Astrocyte of the hippocampus (primary cell): ENCODE data around the gene ACBD6.
A peak's percentile ranks its signal among the peaks of the same experiment; 100 is the strongest.

Experiments
- DNase-seq: peaks from one replicate; pipeline ENCODE4 v3.0.0; 2011; ENCODE audit warnings: low read depth, low spot score

The ACBD6 gene

DNA sequence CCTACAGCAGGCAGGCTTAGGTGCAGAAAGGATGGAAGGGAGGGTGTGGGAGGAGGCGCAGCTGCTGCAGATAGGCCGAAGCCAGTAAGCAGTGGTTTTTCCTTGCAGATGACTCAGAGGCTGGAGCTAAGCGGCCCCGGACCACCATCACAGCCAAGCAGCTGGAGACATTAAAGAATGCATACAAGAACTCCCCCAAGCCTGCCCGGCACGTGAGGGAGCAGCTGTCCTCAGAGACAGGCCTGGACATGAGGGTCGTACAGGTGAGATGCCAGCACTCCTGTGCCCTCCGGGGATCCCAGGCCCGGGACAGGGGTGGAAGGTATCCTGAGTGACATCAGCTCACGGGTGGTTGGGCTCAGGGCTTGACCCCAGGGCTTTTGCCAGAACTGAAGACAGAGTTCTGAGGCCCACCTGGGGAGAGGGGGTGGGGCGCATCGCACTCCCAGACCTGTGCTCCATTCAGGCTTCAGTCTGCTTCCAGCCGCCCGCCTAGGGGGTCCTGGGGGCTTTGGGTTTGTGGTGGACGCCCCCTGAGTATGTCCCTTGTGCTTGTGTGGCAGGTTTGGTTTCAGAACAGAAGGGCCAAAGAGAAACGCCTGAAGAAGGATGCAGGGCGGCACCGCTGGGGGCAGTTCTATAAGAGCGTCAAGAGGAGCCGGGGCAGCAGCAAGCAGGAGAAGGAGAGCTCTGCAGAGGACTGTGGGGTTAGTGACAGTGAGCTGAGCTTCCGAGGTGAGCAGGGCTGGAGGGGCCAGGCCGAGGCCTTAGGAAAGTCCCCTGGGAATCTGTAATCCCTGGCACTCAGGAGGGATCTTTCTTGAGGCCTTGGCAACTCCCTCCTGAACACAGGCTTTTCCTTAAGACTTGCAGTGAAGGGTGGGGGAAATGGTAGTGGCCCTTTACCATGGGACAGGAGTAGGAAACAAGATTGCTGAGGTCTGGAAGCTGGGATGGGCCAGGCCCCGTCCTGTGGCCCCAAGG lies 230.8 kb downstream of the ACBD6 start:
- DNase-seq = peak; percentile 76

DNA sequence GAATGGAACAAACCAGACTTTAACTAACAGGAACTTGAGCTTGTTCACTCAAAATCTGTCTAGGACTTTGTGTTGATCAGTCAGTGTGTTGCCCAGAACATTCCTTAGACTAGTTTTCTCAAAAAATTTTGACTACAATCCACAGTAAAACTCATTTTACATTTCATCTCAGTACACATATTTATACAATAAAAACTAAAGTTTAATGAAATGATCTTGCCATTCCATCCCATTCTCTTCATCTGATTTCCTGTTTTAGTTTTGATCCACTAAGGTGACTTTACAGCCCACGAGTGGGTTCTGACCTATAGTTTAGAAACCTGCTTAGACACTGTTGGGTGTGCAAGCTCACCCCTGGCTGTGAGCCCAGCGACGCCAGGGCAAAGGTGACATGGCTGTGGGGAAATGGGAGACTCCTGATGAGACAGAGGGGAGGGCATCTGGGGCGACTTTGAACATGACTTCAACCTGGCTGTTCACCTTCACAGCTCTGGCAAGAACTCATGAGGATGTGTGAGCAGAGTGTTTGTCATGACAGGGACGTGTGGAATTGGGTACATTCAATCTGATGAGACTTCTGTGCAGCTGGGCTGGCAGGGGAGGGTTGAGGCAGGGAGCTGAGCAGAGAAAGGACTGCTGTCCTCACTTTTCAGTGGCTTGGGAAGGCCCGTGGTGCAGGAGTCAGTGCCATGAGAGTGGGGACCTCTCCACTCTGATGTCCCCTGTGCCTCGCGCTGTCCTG lies 231.7 kb downstream of the ACBD6 start:
- DNase-seq = no peak

DNA sequence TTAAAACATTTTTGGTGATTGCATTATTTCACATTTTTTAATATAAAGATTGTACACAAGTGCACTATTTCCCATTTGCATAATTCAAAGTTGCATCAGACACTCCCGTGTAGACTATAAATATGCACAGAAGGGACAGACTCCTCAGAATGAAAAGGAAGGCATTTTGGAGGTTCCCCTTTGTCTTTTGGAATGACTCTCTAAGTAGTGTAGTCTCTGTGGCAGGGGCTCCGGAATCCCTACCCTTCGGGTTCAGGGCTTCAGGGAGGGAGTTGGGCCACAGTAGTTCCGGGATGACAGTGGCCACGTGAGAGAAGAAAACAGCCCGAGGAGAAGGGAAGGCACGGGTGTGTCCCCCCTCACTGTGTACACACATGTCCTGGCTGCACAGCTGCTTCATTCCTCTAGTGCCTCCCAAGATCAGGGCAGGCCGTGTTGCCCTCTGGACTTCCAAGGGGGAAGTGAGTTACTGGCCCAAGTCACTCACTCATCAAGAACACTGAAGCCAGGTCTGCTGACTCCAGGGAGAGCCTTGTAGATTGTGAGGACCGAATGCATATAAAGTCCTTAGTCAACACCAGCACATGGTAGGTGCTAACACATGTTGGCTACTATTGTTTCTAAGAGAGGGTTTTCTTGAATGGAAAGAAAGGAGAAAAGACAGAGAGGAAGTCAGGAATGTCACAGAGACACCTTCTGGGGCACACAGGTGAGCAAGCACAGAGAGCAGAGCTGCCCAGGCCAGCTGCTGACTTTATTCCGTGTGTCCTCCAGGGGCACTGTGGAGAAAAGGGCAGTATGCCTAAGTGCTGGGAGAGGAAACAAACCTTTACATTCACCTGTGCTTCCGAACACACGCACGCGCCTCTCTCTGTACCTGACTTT lies 232.5 kb downstream of the ACBD6 start:
- no peak for DNase-seq

DNA sequence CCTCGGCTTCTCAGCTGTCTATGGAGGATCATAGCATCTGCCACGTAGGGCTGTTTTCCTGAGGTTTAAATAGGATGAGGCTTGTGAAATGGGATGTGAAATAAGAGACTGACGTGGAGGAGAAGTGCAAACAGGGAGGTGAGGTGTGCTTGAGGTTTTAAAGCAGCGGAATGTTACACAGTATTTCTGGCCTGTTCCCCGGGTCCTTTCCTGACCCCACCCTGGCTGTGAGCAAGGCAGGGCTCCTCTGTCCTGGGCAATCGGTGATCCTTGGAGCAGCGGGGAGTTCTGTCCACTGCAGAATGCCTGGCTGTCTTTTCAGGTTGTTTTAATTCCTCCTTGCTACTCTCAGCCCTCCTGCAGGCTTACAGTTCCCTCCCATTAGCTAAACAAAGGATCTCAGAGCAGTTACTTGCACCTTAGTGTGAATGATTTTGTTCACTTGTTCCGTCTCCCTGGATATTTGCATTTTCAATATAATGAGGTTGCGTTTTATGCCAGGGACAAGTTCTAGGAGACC lies 233.8 kb downstream of the ACBD6 start:
- DNase-seq = no peak

DNA sequence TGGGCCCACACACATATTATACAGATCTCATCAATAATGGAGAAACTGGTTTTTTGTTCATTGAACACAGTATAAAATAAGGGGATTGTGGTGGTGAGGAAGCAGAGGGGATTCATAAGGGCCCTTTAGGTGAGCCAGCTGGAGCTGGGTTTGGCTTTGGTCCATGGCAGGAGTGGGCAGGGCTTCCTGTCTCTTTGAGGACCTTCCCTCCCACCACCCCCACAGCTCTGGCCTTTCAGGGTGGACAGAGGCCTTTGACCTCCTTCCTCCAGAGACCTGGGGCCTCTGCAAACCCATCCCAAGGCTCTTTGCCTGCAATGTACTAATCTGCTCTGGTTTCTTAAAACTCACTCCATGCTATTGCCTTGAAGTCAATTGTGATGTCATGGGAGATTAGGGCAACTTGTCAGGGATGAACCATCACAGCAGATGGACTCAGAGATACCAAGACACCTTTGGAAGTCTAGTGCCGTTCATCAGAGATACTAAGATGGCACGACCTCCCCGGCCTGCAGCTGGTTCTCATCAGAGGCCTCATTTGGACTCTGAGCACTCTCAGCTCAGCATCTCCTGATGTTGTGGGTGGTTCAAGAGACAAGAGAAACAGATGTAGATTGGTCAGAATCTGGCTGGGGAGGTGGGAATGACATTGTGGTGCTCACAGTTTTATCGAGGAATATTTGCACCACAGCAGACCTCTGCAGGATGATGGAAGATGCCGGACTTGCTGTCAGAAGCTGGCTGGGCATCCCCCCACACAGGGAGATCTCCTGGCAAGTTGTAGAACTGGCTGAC lies 234.4 kb downstream of the ACBD6 start:
- no peak for DNase-seq

DNA sequence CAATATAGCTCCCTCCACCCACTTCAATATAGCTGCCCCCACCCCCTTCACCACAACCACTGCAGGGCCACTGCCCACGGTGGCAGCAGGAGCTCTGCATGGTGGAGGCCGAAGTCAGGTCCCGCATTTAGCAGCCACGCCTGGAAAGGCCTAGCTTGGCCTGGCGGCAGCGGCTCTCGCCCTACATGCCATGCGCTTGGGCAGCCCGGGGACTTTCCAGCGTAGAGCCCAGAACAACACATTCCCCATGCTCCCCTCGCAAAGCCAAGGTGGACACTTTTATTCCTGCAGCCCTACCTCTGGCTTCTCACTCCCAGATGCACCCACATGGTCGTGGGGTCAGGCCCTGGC lies 235.2 kb downstream of the ACBD6 start:
- DNase-seq = no peak

DNA sequence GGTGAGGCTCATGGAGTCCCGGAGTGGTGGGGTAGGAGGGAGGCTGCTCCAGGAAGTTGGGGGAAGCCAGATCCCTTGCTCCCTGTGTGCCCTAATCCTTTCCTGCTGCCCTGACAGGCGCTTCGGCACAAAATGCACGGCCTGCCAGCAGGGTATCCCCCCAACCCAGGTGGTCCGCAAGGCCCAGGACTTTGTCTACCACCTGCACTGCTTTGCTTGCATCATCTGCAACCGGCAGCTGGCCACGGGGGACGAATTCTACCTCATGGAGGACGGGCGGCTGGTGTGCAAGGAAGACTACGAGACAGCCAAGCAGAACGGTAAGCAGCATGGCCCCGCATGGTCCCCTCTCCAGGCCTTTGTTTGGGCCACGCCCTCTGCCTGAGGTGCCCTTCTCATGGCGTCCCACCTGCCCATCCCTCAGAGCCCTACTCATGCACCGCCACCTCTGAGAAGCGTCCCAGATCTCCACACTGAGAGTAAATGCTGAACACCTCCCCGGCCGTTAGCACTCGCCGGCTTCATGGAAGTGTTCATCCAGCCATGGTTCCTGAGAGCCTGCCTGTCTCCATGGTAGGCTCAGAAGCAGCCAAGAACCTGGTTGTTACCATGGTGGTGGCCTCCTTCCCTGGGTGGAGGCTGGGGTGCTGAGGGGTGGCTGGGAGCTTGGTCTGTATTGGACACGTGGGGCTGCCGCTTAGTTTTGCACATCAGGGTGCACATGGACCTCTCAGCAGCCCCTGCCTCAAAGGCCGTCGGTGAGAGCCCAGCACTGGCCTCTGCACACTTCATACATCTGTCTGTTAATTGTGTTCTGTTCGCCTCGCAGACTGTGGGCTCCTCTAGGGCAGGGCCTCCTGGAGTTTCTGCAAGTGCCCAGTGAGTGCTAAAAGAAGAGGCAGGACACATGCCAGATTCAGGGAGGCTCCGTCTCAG lies 235.8 kb downstream of the ACBD6 start:
- DNase-seq = no peak

DNA sequence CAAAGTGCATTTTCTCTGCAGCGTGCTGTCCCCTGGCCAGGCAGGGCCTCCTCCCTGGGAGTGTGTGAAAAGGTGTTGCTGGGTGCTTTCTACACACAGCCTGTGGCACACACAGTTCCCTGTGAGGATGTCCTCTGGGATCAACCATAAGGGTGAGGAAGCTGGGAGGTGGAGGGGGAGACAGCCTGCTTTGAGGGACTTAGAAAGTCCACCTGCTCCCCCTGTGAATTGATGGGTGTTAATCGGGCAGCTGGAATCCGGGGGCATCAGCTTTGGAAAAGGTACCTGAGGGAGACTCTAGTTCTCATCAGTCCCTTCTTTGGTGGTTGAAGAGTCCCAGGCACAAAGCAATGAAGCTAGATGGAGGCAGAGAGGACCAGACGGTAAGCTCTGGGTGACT lies 236.5 kb downstream of the ACBD6 start:
- DNase-seq = no peak

DNA sequence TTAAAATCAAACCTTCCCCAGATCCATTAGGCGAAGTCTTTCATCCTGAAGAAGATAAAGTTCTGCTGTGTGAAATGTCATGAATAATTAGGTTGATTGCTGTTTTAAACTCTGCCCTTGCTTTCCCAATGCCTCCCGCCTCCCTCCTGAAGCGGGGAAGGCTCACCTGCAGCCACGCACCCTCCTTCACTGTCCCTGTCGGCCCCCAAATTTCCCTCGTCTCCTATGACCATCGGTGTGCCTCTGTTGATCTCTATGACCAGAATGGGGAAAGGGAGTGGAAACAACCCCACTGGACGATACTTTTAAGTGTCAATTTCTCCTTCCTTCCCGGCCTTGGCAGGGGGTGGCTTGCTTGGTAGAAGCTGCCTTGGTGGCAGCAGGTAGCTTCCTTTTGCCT lies 237.2 kb downstream of the ACBD6 start:
- no peak for DNase-seq

DNA sequence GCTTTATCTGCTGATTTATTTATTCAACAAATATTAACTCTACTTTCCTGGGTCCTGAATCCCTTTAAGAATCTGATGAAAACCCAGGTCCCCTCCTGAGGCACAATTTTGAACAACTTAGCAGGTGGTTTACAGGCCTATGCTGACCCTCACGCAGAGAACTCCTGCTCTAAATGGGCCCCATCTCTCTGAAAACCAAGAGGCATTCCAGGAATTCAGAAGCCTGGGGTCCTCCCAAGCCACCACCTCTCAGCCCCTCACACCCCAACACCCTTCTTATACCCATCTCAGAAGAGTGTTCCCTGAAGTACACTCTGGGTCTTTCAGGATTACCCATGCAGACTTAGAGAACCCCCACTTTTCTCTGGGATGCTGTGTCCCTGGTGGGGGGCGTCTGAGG lies 237.8 kb downstream of the ACBD6 start:
- no peak for DNase-seq

DNA sequence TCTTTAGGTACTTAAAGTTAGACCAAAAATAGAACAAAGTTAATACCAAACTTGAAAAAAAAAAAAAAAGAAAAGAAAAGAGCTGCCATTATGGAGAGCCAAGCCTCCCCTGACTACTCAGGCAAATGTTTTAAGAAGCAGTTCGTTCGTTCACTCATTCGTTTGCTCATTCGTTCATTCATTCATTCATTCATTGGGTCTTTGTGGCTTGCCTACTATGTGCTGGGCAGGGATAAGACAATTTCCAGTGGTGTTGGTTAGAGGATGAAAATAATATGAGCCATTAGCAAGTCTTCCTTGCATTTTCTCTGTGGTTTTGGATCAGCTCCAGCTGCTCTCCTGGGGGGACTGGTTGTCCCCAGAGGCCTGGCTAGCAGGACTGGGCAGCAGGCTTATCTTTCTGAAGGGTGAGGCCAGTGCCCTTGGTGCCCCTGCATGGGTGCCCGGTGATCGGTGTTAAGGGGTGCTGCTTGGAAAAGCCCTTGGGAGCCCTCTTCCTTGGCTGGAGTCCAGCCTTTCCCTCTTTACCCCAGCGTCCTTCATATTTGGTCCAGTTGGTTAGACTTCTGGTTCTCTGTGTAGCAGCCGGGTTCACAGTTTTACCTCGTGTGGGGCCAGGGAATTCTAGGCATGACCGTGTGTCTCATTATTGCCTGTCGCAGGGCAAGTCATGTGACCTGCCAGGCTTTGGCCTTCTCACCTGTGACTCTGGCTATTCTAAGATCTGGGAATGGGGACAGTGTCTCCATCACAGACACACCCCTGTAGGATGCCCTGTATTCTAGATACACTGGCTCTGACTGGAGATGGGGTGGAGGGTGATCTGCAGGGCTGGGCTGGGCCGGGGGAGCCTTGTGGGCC lies 239.5 kb downstream of the ACBD6 start:
- peak; percentile 41 for DNase-seq

DNA sequence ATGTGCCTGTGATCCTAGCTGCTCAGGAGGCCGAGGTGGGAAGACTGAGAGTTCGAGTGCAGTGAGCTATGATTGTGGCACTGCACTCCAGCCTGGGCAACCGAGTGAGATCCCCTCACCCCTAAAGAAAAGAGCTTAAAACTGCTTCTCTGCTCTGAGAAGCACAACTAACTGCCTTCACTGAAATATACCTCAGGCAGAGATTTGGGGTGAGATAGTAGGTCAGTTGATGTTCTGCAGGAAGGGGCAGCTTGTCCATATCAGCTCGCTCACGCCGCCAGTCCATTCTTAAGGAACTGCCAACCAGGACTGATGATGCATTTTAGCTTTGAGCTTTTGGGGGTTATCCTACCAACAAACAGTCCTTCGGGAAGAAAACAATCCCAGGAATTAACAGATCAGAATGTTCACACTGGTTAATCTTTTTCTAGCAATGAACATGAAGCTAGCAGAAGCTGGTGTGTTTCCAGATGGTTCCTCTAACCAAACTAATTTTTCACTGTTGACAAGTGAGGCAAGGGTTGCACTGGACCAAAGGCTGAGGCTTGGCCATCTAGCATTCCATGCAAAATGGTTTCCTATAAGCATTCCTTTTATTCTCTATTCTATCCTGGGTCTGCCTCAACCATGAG lies 240.7 kb downstream of the ACBD6 start:
- DNase-seq = peak; percentile 23

DNA sequence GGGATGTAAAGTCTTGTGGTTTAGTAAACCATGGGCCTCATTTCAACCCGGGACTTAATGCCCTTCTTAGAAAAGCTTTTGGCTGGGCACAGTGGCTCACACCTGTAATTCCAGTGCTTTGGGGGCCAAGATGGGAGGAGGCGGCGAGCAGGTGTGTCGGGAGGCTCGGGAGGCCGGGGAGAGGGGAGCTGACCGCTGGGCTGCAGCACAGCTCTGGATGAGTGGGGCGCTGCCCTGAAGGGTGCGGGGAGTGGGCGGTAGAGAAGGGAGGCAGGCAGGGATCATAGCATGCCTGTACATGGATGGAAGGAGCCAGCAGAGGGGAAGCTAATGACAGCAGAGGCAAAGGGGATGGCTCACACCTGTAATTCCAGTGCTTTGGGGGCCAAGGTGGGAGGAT lies 241.3 kb downstream of the ACBD6 start:
- no peak for DNase-seq

DNA sequence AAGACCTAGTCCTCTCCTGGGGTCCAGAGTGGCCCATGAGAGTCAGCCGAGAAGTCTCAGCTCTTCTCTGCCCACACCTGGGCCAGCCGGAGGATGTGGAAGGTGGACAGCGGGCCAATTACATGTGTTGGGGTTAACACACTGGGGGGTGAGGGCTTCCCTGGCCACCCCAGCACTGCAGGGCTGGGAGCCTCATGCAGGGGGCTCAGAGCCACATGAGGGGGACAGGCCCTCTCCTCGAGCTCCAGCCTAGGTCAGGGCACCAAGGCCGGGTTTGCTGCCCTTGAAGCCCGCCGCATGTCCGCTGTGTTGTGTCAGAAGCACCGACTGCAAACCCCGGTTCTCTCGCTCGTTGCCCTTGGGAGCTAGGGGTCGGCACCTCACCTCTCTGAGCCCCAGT lies 241.8 kb downstream of the ACBD6 start:
- no peak for DNase-seq

DNA sequence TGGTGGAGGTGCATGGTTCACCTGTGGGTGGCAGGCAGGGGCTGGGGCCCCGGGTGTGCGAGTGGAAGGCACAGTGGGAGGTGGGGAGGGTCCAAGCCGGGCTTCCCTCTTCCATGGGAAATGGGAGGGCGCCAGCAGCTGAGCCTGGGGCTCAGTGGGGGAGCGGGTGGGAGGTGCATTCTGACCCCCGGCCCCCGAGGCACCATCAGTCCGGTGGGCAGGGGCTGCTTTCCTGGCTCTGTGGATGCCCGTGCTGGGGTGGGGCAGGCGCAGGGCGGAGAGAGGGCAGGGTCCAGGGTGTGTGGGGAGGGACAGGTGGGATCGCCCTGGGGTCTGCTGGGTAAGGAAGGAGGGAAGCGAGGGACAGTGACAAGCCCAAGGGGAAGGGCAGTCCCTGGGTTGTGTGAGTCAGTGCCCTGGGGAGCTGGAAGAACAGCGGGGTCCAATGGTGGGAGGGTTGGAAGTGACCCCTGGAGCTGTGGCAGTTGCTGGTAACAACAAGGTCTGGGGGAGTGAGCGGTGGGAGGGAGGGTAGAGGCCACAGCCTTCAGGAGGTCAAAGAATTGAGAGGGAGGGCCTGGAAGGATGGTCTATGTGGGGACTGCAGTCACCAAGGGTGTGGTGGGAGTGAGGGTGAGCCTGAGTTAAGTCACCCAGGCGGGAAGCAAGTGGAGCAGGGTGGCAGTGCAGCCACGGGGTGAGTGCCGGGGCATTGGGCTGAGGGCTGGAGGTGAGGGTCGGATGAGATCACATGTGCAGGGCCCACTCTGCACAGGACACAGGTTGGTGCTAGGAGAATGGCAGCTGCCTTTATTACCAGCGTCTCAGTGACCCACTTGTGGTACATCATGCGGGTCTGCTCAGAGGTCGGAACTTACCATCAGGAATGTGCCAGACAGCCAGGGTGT lies 242.7 kb downstream of the ACBD6 start:
- DNase-seq = no peak

DNA sequence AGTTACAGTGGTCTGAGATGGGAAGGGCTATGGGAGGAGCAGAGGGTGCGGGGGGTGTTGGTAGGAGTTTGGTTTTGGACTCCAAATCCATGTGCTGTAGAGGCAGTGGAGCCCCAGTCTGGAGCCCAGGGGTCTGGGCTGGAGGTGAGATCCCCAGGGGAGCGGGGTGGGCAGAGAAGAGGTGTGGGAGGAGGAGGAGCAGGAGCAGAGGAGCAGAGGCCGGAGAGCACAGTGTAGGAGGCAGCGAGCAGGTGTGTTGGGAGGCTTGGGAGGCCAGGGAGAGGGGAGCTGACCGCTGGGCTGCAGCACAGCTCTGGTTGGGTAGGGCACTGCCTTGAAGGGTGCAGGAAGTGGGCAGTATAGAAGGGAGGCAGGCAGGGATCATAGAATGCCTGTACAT lies 243.4 kb downstream of the ACBD6 start:
- DNase-seq = no peak

DNA sequence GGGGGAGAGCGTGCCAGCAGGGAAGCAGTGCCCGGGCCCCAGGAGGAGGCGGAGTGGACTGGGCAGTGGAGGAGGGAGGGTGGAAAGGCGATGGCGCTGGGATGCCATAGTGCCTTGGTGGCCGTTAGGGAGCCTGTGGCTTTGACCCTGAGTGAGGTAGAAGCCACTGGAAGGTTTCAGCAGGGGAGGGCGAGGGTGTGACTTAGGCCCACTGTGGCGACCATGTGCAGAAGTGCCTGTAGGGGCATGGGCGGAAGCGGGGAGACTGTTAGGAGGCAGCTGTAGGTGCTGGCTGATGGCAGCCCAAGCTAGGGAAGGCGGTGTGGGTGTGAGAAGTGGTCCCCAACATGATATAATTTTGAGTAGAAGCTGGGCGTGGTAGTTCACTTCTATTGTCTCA lies 244.1 kb downstream of the ACBD6 start:
- no peak for DNase-seq
